ENCODE data around the gene NKAIN2.

NKAIN2 gene

DNA sequence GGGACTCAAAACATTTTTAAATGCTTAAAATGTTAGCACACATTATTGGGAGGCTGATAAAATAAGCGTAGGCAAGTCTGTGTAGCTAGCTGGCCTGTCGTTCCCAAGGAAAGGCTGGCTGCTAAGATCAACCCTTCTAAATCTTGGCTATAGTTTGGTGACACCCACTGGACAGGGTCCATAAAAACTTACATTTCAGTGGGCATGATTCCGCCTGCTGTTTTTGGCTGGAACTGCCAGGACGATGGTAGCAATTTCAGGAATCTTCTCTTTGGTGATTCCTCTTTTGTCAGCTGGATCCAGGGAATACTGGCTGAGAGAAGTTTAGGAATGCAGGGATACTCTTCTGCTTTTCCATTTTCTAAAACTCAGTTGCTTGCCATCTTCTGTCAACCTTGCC is 162.2 kb downstream of the NKAIN2 start:
- Histone ChIP-seq H3K36me3 (replicated peaks in 1 of 2; ENCODE audit: control insufficient read depth in 2 of 2, insufficient read depth in 2 of 2, low read length in 2 of 2) (no peaks in the 10 kb centered on the region), H3K9ac (ENCODE audit: low read depth, low read length, poor library complexity) (no peak overlapping the region), H2BK12ac (ENCODE audit: low read length) (no peak overlapping the region), H3K9me3 (replicated peaks in 1 of 2; ENCODE audit: control insufficient read depth in 2 of 2, insufficient read depth in 1 of 2, low read depth in 1 of 2, low read length in 2 of 2) (no peaks in the 10 kb centered on the region), H3K18ac (ENCODE audit: low read length) (no peak overlapping the region), H2BK5ac (ENCODE audit: low read length) (no peak overlapping the region), H4K91ac (ENCODE audit: low read depth, low read length, poor library complexity) (no peak overlapping the region), H3K4me2 (ENCODE audit: insufficient read depth, low read length, poor library complexity, severe bottlenecking) (no peak overlapping the region), H2BK15ac (ENCODE audit: low read length) (no peak overlapping the region), H2AK5ac (ENCODE audit: low read depth, low read length) (no peak overlapping the region), H3K23ac (ENCODE audit: low read depth, low read length, poor library complexity) (no peak overlapping the region), H3K4me3 (ENCODE audit: low read length in 2 of 2) (no peak overlapping the region), H3K14ac (ENCODE audit: low read length) (no peak overlapping the region), H2AFZ (ENCODE audit: low read length) (no peak overlapping the region), H3K27ac (replicated peaks; ENCODE audit: low read length) (no peak overlapping the region), H3K4ac (ENCODE audit: low read length) (no peak overlapping the region), H3K27me3 (ENCODE audit: control insufficient read depth in 3 of 3, insufficient read depth in 3 of 3, low read depth in 1 of 3, low read length in 3 of 3) (no peaks in the 10 kb centered on the region), H3K4me1 (ENCODE audit: control insufficient read depth in 2 of 2, insufficient read depth in 1 of 2, low read depth in 1 of 2, low read length in 2 of 2) (peaks cover 0 to 6% of the 10 kb centered on the region in 2 donors), H2BK120ac (ENCODE audit: low read depth, low read length) (no peak overlapping the region), H4K8ac (ENCODE audit: low read depth, low read length) (no peak overlapping the region), H3K79me1 (ENCODE audit: low read depth, low read length) (no peaks in the 10 kb centered on the region)
- peak; percentile 51 for DNase-seq (ENCODE audit: low spot score)
- WGBS, 2 donors (ENCODE audit: extremely low coverage in 2 of 2, insufficient read length in 2 of 2, insufficient replicate concordance in 1 of 2): no CpG with 5 or more reads among the region's 4 CpGs

DNA sequence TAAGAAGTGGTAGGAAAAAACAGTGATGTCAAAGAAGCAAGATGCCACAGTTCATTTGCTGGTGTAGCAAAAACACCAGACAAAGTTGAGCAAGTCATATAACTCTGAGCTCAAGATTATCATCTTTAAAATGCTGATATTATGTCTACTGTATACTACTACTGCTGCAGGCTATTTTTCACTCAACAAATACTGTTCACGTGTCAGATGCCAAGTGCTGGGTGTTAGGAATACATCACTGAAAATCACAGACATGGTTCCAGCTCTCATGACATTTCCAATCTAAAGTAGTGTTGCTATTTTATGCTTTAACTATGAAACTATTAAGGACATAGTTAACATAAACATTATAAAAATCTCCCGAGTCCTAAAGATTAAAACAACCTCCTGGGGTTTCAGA is 163.0 kb downstream of the NKAIN2 start:
- Histone ChIP-seq H3K14ac (ENCODE audit: low read length) (no peak overlapping the region), H3K9me3 (replicated peaks in 1 of 2; ENCODE audit: control insufficient read depth in 2 of 2, insufficient read depth in 1 of 2, low read depth in 1 of 2, low read length in 2 of 2) (no peaks in the 10 kb centered on the region), H2BK15ac (ENCODE audit: low read length) (no peak overlapping the region), H2BK120ac (ENCODE audit: low read depth, low read length) (no peak overlapping the region), H2BK12ac (ENCODE audit: low read length) (no peak overlapping the region), H3K4me2 (ENCODE audit: insufficient read depth, low read length, poor library complexity, severe bottlenecking) (no peak overlapping the region), H3K9ac (ENCODE audit: low read depth, low read length, poor library complexity) (no peak overlapping the region), H3K18ac (ENCODE audit: low read length) (no peak overlapping the region), H3K36me3 (replicated peaks in 1 of 2; ENCODE audit: control insufficient read depth in 2 of 2, insufficient read depth in 2 of 2, low read length in 2 of 2) (no peaks in the 10 kb centered on the region), H2BK5ac (ENCODE audit: low read length) (no peak overlapping the region), H3K4me1 (ENCODE audit: control insufficient read depth in 2 of 2, insufficient read depth in 1 of 2, low read depth in 1 of 2, low read length in 2 of 2) (peaks cover 0 to 6% of the 10 kb centered on the region in 2 donors), H3K27me3 (ENCODE audit: control insufficient read depth in 3 of 3, insufficient read depth in 3 of 3, low read depth in 1 of 3, low read length in 3 of 3) (no peaks in the 10 kb centered on the region), H3K4ac (ENCODE audit: low read length) (no peak overlapping the region), H4K8ac (ENCODE audit: low read depth, low read length) (no peak overlapping the region), H3K79me1 (ENCODE audit: low read depth, low read length) (no peaks in the 10 kb centered on the region), H4K91ac (ENCODE audit: low read depth, low read length, poor library complexity) (no peak overlapping the region), H3K27ac (replicated peaks; ENCODE audit: low read length) (no peak overlapping the region), H2AFZ (ENCODE audit: low read length) (no peak overlapping the region), H3K23ac (ENCODE audit: low read depth, low read length, poor library complexity) (no peak overlapping the region), H3K4me3 (ENCODE audit: low read length in 2 of 2) (no peak overlapping the region), H2AK5ac (ENCODE audit: low read depth, low read length) (no peak overlapping the region)
- no CpG with 5 or more reads among the region's 2 CpGs for WGBS, 2 donors (ENCODE audit: extremely low coverage in 2 of 2, insufficient read length in 2 of 2, insufficient replicate concordance in 1 of 2)
- no peak for DNase-seq (ENCODE audit: low spot score)

DNA sequence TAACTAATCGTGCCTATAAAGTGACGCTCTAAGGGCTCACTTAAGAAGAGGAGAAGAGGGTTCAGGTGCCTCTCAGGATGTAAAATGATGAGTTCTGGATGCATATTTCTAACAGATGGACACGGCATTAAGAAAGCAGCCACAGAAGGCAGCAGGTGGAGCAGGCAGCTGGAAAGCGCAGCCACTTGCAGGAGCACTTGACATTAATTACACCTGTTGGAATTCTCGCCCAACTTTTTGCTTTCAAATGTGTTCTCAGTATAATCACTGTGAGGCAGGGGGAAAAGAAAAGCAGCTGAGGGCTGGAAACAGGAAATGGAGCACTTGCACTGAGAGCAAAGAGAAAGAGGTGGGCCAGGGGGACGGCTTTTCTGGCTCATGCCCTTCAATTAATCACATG is 164.2 kb downstream of the NKAIN2 start:
- Histone ChIP-seq H2AK5ac (ENCODE audit: low read depth, low read length) (no peak overlapping the region), H4K91ac (ENCODE audit: low read depth, low read length, poor library complexity) (no peak overlapping the region), H2BK5ac (ENCODE audit: low read length) (no peak overlapping the region), H3K23ac (ENCODE audit: low read depth, low read length, poor library complexity) (no peak overlapping the region), H3K4ac (ENCODE audit: low read length) (no peak overlapping the region), H2BK120ac (ENCODE audit: low read depth, low read length) (no peak overlapping the region), H3K4me3 (ENCODE audit: low read length in 2 of 2) (no peak overlapping the region), H2AFZ (ENCODE audit: low read length) (peak overlapping the region; percentile 43), H3K36me3 (replicated peaks in 1 of 2; ENCODE audit: control insufficient read depth in 2 of 2, insufficient read depth in 2 of 2, low read length in 2 of 2) (no peaks in the 10 kb centered on the region), H3K27ac (replicated peaks; ENCODE audit: low read length) (no peak overlapping the region), H3K27me3 (ENCODE audit: control insufficient read depth in 3 of 3, insufficient read depth in 3 of 3, low read depth in 1 of 3, low read length in 3 of 3) (no peaks in the 10 kb centered on the region), H3K9ac (ENCODE audit: low read depth, low read length, poor library complexity) (no peak overlapping the region), H3K79me1 (ENCODE audit: low read depth, low read length) (no peaks in the 10 kb centered on the region), H3K4me2 (ENCODE audit: insufficient read depth, low read length, poor library complexity, severe bottlenecking) (no peak overlapping the region), H2BK12ac (ENCODE audit: low read length) (no peak overlapping the region), H3K4me1 (ENCODE audit: control insufficient read depth in 2 of 2, insufficient read depth in 1 of 2, low read depth in 1 of 2, low read length in 2 of 2) (peaks cover 0 to 6% of the 10 kb centered on the region in 2 donors), H3K9me3 (replicated peaks in 1 of 2; ENCODE audit: control insufficient read depth in 2 of 2, insufficient read depth in 1 of 2, low read depth in 1 of 2, low read length in 2 of 2) (no peaks in the 10 kb centered on the region), H3K14ac (ENCODE audit: low read length) (no peak overlapping the region), H3K18ac (ENCODE audit: low read length) (no peak overlapping the region), H4K8ac (ENCODE audit: low read depth, low read length) (no peak overlapping the region), H2BK15ac (ENCODE audit: low read length) (no peak overlapping the region)
- DNase-seq (ENCODE audit: low spot score): no peak
- WGBS, 2 donors (ENCODE audit: extremely low coverage in 2 of 2, insufficient read length in 2 of 2, insufficient replicate concordance in 1 of 2): no CpG with 5 or more reads among the region's 6 CpGs

DNA sequence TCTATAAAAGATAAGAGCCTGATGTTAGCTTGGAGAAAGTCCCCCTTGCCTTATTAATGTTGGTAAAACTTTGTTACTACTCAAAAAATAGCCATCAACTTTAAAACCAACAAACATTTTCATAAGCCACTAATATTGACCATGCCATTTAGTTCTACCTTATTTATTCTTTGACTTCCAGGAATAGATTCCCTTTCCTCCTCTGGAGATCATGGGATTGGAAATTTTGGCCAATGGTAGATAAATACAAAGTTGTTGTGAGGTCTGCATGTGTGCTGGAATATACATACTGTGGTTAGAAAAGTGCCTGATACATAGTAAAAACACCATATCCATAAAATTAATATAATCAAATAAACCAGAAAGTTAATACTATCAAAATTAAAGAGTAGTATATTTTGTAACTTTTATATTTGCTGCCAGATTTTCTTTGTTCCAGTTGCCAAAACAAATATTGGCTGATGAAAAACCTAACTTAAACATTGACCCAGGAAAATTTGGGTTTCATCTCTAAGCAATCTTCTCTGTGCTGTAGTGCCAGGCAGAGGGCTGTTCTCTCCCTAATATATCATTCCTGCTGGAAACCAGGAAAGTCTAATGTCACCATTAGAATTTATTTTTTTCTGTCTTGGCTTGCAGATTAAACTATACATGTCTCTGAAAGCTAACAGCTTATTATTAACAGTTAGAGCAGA is 169.1 kb downstream of the NKAIN2 start:
- Histone ChIP-seq H2BK15ac (ENCODE audit: low read length) (no peak overlapping the region), H2BK120ac (ENCODE audit: low read depth, low read length) (no peak overlapping the region), H3K9ac (ENCODE audit: low read depth, low read length, poor library complexity) (no peak overlapping the region), H2AFZ (ENCODE audit: low read length) (no peak overlapping the region), H2BK12ac (ENCODE audit: low read length) (no peak overlapping the region), H3K27ac (replicated peaks; ENCODE audit: low read length) (no peak overlapping the region), H3K4me2 (ENCODE audit: insufficient read depth, low read length, poor library complexity, severe bottlenecking) (no peak overlapping the region), H3K9me3 (replicated peaks in 1 of 2; ENCODE audit: control insufficient read depth in 2 of 2, insufficient read depth in 1 of 2, low read depth in 1 of 2, low read length in 2 of 2) (no peaks in the 10 kb centered on the region), H2AK5ac (ENCODE audit: low read depth, low read length) (no peak overlapping the region), H3K4me3 (ENCODE audit: low read length in 2 of 2) (no peak overlapping the region), H2BK5ac (ENCODE audit: low read length) (no peak overlapping the region), H3K79me1 (ENCODE audit: low read depth, low read length) (no peaks in the 10 kb centered on the region), H3K18ac (ENCODE audit: low read length) (no peak overlapping the region), H3K4ac (ENCODE audit: low read length) (no peak overlapping the region), H3K4me1 (ENCODE audit: control insufficient read depth in 2 of 2, insufficient read depth in 1 of 2, low read depth in 1 of 2, low read length in 2 of 2) (no peaks in the 10 kb centered on the region), H3K27me3 (ENCODE audit: control insufficient read depth in 3 of 3, insufficient read depth in 3 of 3, low read depth in 1 of 3, low read length in 3 of 3) (no peaks in the 10 kb centered on the region), H3K14ac (ENCODE audit: low read length) (no peak overlapping the region), H4K91ac (ENCODE audit: low read depth, low read length, poor library complexity) (no peak overlapping the region), H3K36me3 (replicated peaks in 1 of 2; ENCODE audit: control insufficient read depth in 2 of 2, insufficient read depth in 2 of 2, low read length in 2 of 2) (no peaks in the 10 kb centered on the region), H4K8ac (ENCODE audit: low read depth, low read length) (no peak overlapping the region), H3K23ac (ENCODE audit: low read depth, low read length, poor library complexity) (no peak overlapping the region)
- no peak for DNase-seq (ENCODE audit: low spot score)
